Uterus (tissue), 4 donors: ENCODE results near the gene CDKN2A. TPM values are rescaled to one million over a fixed set of nuclear protein-coding genes. Genes with fewer than 3 reads are reported as not detected.

ENCODE experiments used
- DNase-seq, 2 donors: peaks; one replicate each; pipeline ENCODE4 v3.0.0-alpha.2; 2019 to 2020
- H3K27ac ChIP-seq, 2 donors: fragments of 200-600 bp; sonication (generic); 1 replicate in 1 of 2; 2 replicates in 1 of 2; pipeline ENCODE4 v1.5.1; 2016 to 2018
- H3K27me3 ChIP-seq, 2 donors: fragments of 200-600 bp; sonication (generic); one replicate each; pipeline ENCODE4 v1.5.1; 2018 to 2019; ENCODE audit warnings: control low read depth in 1 of 2
- H3K36me3 ChIP-seq, 2 donors: fragments of 200-600 bp; sonication (generic); one replicate each; pipeline ENCODE4 v1.5.1; 2019; ENCODE audit warnings: control low read depth in 1 of 2
- H3K4me1 ChIP-seq, 2 donors: fragments of 200-600 bp; sonication (generic); one replicate each; pipeline ENCODE4 v1.5.1; 2018 to 2019; ENCODE audit warnings: control low read depth in 1 of 2
- H3K4me3 ChIP-seq, 2 donors: fragments of 200-600 bp; sonication (generic); 1 replicate in 1 of 2; 2 replicates in 1 of 2; pipeline ENCODE4 v1.5.1; 2018 to 2019; ENCODE audit warnings: mild to moderate bottlenecking in 1 of 2
- H3K9me3 ChIP-seq, 2 donors: fragments of 200-600 bp; sonication (generic); one replicate each; pipeline ENCODE4 v1.5.1; 2019; ENCODE audit warnings: control low read depth in 1 of 2
- CTCF ChIP-seq, 4 experiments: fragments of 200-600 bp in 2 of 4; fragments of 450-650 bp in 2 of 4; sonication (generic) in 2 of 4; IDR thresholded peaks; one replicate each; pipeline ENCODE4 v1.5.1; 2016 to 2019; ENCODE audit warnings: antibody characterized with exemption in 4 of 4, mild to moderate bottlenecking in 2 of 4, moderate library complexity in 1 of 4
- POLR2A ChIP-seq, 2 donors: fragments of 450-650 bp; IDR thresholded peaks; one replicate each; pipeline ENCODE4 v1.6.1; 2016; ENCODE audit warnings: antibody characterized with exemption in 2 of 2, mild to moderate bottlenecking in 1 of 2, moderate library complexity in 1 of 2
- intact Hi-C: fragments of 100-400 bp; cut with DNase I; formaldehyde crosslinking; loops from one replicate; pipeline ENCODE4 v1.15.1; 2023; ENCODE audit warnings: low total_unique reads
- total RNA-seq, 4 donors: library from RNA; depleted of rRNA in 3 of 4; stranded (reverse); fragments of >200 nt in 3 of 4; gene quantifications; one replicate each; pipeline versions ENCODE4 v1.1.0 to v1.2.4, GENCODE V29; 2014 to 2023
- donor health status: DM: yes; HTN: yes; CAD: no.

CDKN2A gene
- total RNA-seq, 4 donors from 2014 or later, result 0.88 TPM; not detected in 3

DNA sequence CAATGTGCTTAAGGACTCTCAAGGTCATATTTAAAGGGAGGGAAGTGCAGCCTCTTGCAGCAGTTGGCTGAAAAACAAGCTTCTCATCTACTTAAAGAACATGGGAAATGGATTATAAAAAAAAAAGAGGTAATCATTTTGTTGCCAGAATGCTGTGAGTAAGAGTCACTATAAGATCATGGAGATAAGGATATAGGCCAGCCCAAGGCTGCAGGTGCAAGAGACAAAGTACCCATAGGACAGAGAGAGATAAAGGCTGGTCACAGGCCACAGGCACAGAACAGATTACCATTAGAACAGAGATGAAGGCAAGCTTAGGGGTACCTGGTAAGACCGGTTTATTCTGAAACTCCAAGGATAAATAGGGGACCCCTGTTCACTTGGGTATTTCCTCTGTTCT is 70.5 kb downstream of the CDKN2A start:
- TF ChIP-seq POLR2A (IDR thresholded peaks at IDR 0.05) (no peak), CTCF (IDR thresholded peaks at IDR 0.05) (no peak)
- H3K36me3 ChIP-seq, result no peaks in the 10 kb centered on the region
- DNase-seq, result no peak
- no peaks in the 10 kb centered on the region for H3K4me1 ChIP-seq
- no peaks in the 10 kb centered on the region for H3K27me3 ChIP-seq
- H3K27ac ChIP-seq, result no peak overlapping the region
- no peaks in the 10 kb centered on the region for H3K9me3 ChIP-seq
- intact Hi-C loops, result no loop called here
- H3K4me3 ChIP-seq, result no peak overlapping the region

DNA sequence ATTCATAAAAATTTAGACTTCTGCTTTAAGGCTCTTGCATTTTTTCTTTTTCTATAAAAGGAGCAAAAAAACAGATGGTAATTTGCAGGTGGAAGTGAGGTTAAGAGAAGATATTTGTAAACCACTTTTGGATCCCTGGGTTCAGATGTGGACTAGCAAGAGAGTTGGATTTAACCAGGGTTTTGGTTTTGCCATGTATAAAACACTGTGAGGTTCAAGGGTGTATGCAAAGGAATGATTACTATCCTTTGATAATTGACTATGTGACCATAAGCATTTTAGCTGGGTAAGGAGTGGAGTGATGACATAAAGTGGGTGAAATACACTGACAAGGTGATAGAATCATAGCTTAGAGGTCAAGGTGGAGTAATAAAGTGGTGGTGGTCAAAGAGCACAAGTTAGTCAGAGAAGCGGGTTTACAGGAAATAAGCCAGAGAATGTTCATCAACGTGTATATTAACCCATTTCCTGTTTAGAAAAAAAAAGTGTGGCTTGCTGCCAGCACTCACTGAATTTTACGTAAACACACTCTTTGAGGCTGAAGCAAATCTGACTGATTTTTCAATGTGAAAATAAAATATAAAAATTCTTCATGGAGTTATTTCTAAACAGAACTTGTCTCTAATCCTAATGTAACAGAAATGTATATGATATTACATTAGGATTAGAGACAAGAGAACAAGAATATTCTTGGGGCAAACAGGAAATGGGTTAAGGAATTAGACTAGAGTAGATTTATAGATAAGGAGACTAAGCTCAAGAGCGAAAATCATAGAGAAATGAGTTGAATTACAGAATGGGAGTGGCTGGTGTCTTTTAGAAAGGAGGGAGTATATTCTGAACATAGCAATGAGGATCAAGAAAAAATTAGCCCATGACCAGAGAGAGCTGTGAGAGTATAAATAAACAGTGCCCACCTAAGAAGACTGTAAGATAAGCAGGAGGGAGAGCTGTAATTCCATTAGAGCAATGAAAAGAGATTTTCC is 74.5 kb downstream of the CDKN2A start:
- TF ChIP-seq CTCF (IDR thresholded peaks at IDR 0.05) (no peak), POLR2A (IDR thresholded peaks at IDR 0.05) (no peak)
- no peaks in the 10 kb centered on the region for H3K9me3 ChIP-seq
- H3K27ac ChIP-seq, result no peak overlapping the region
- intact Hi-C loops, result no loop called here
- no peaks in the 10 kb centered on the region for H3K4me1 ChIP-seq
- no peak for DNase-seq
- no peaks in the 10 kb centered on the region for H3K27me3 ChIP-seq
- no peak overlapping the region for H3K4me3 ChIP-seq
- no peaks in the 10 kb centered on the region for H3K36me3 ChIP-seq

Other genes starting within 250 kb of the CDKN2A start
- gene MTAP, start 191.8 kb downstream of the CDKN2A start, total RNA-seq, result 10 to 100 TPM in 3 of 4 donors, 1 to 10 TPM in 1; 3.6 to 65.8 (median 39.4) TPM
- 1 to 10 TPM in 1 of 4 donors, under 1 TPM in 2, not detected in 1; 0.29 to 1.8 (median 0.35) TPM for gene CDKN2B-AS1, start 399 bp upstream of the CDKN2A start, total RNA-seq
- gene CDKN2B, start 14.9 kb upstream of the CDKN2A start, total RNA-seq, result 10 to 100 TPM in 1 of 4 donors, 1 to 10 TPM in 2, under 1 TPM in 1; 0.83 to 11.8 (median 2.9) TPM